GM23338 (cell line): Measurements from ENCODE around the gene KNTC1. TPM values are rescaled to one million over a fixed set of nuclear protein-coding genes. Genes with fewer than 3 reads are reported as not detected.

Experiments
- ATAC-seq: fragments of 200-7000 bp; cut with Tn5 transposase; 3 replicates; pipeline ENCODE4 v1.9.1; 2020
- DNase-seq: peaks from one replicate; pipeline ENCODE4 v3.0.0-alpha.2; 2015; ENCODE audit warnings: low spot score
- H2AFZ ChIP-seq: fragments of 200-600 bp; sonication (generic); 2 replicates; pipeline ENCODE4 v1.8.0; 2016; ENCODE audit warnings: antibody characterized with exemption, mild to moderate bottlenecking, moderate library complexity
- H3F3A ChIP-seq: fragments of 200-600 bp; sonication (generic); replicated peaks from 2 replicates; pipeline ENCODE4 v1.8.0; 2017; ENCODE audit warnings: antibody characterized with exemption, mixed run types, low read depth
- H3K27ac ChIP-seq: fragments of 200-600 bp; sonication (generic); 2 replicates; pipeline ENCODE4 v1.6.1; 2016; ENCODE audit warnings: low read depth
- H3K27me3 ChIP-seq: fragments of 200-600 bp; sonication (generic); 2 replicates; pipeline ENCODE4 v1.8.0; 2016; ENCODE audit warnings: mild to moderate bottlenecking, mixed run types, moderate library complexity; ENCODE audit not compliant: insufficient read depth
- H3K36me3 ChIP-seq: fragments of 200-600 bp; sonication (generic); 2 replicates; pipeline ENCODE4 v1.8.0; 2016; ENCODE audit warnings: mild to moderate bottlenecking; ENCODE audit not compliant: insufficient read depth
- H3K4me1 ChIP-seq: fragments of 200-600 bp; sonication (generic); 2 replicates; pipeline ENCODE4 v1.8.0; 2016; ENCODE audit warnings: mild to moderate bottlenecking, moderate library complexity; ENCODE audit not compliant: insufficient read depth
- H3K4me2 ChIP-seq: fragments of 200-600 bp; sonication (generic); 2 replicates; pipeline ENCODE4 v1.7.1; 2017; ENCODE audit warnings: mixed run types
- H3K4me3 ChIP-seq: fragments of 200-600 bp; sonication (generic); 2 replicates; pipeline ENCODE4 v1.6.1; 2016; ENCODE audit warnings: mixed run types
- H3K79me2 ChIP-seq: fragments of 200-600 bp; sonication (generic); replicated peaks from 2 replicates; pipeline ENCODE4 v1.8.0; 2017; ENCODE audit warnings: mild to moderate bottlenecking; ENCODE audit not compliant: insufficient read depth
- H3K9me2 ChIP-seq: fragments of 200-600 bp; sonication (generic); 2 replicates; pipeline ENCODE4 v1.8.0; 2017; ENCODE audit not compliant: insufficient read depth
- H4K20me1 ChIP-seq: fragments of 200-600 bp; sonication (generic); replicated peaks from 2 replicates; pipeline ENCODE4 v1.8.0; 2017; ENCODE audit warnings: mild to moderate bottlenecking; ENCODE audit not compliant: insufficient read depth
- H3K27ac Mint-ChIP-seq: 2 replicates; pipeline ENCODE4 v1.8.0; 2020; ENCODE audit warnings: inconsistent platforms, mild to moderate bottlenecking, moderate library complexity, mixed read lengths
- H3K27me3 Mint-ChIP-seq: 3 replicates; pipeline ENCODE4 v1.8.0; 2022; ENCODE audit warnings: low read depth, mild to moderate bottlenecking, moderate library complexity, mixed read lengths, inconsistent platforms; ENCODE audit not compliant: insufficient read depth, poor library complexity
- H3K36me3 Mint-ChIP-seq: 3 replicates; pipeline ENCODE4 v1.8.0; 2021; ENCODE audit warnings: low read depth, mild to moderate bottlenecking, inconsistent platforms, moderate library complexity, mixed read lengths
- H3K4me1 Mint-ChIP-seq: 3 replicates; pipeline ENCODE4 v1.8.0; 2020; ENCODE audit warnings: mild to moderate bottlenecking, inconsistent platforms, mixed read lengths
- H3K4me3 Mint-ChIP-seq: 3 replicates; pipeline ENCODE4 v1.8.0; 2021; ENCODE audit warnings: moderate library complexity, mild to moderate bottlenecking, inconsistent platforms, mixed read lengths
- H3K9me3 Mint-ChIP-seq: 3 replicates; pipeline ENCODE4 v1.8.0; 2020; ENCODE audit warnings: moderate library complexity, mild to moderate bottlenecking, inconsistent platforms, mixed read lengths
- CREB1 ChIP-seq: fragments of 250-450 bp; sonication (Bioruptor Pico); IDR thresholded peaks from 2 replicates; pipeline ENCODE4 v1.5.0; 2020; ENCODE audit warnings: low read depth, mild to moderate bottlenecking, moderate library complexity
- CTCF ChIP-seq, 2 experiments: fragments of 200-600 bp in 1 of 2; sonication (generic) in 1 of 2; conservative IDR thresholded peaks; 2 replicates each; pipeline versions ENCODE4 v1.5.1 to v1.6.1; 2016 to 2017; ENCODE audit warnings: antibody characterized with exemption in 2 of 2, low read depth in 2 of 2, mild to moderate bottlenecking in 2 of 2, moderate library complexity in 1 of 2
- ETS1 ChIP-seq: IDR thresholded peaks from 2 replicates; pipeline ENCODE4 v1.6.1; 2016; ENCODE audit warnings: antibody characterized with exemption
- EZH2 ChIP-seq: fragments of 200-600 bp; sonication (generic); IDR thresholded peaks from one replicate; pipeline ENCODE4 v1.8.0; 2017; ENCODE audit warnings: antibody characterized with exemption, mild to moderate bottlenecking, low read depth; ENCODE audit not compliant: unreplicated experiment
- EZH2phosphoT487 ChIP-seq: fragments of 200-600 bp; sonication (generic); IDR thresholded peaks from one replicate; pipeline ENCODE4 v1.8.1; 2018; ENCODE audit warnings: antibody characterized with exemption; ENCODE audit not compliant: unreplicated experiment
- JUNB ChIP-seq: IDR thresholded peaks from one replicate; pipeline ENCODE4 v1.6.1; 2016; ENCODE audit warnings: antibody characterized with exemption; ENCODE audit not compliant: unreplicated experiment
- NANOG ChIP-seq: IDR thresholded peaks from 2 replicates; pipeline ENCODE4 v1.6.1; 2016; ENCODE audit warnings: antibody characterized with exemption, borderline replicate concordance
- POLR2AphosphoS5 ChIP-seq: IDR thresholded peaks from 2 replicates; pipeline ENCODE4 v1.6.1; 2016; ENCODE audit warnings: antibody characterized with exemption, low read depth
- REST ChIP-seq: IDR thresholded peaks from one replicate; pipeline ENCODE4 v1.6.1; 2018; ENCODE audit warnings: antibody characterized with exemption; ENCODE audit not compliant: unreplicated experiment
- STAT1 ChIP-seq: IDR thresholded peaks from one replicate; pipeline ENCODE4 v1.6.1; 2016; ENCODE audit warnings: antibody characterized with exemption; ENCODE audit not compliant: unreplicated experiment
- ZNF114 ChIP-seq: fragments of 250-450 bp; sonication (Bioruptor Pico); IDR thresholded peaks from 2 replicates; pipeline ENCODE4 v1.5.0; 2020; ENCODE audit warnings: mild to moderate bottlenecking, moderate library complexity
- ZNF331 ChIP-seq: fragments of 250-450 bp; sonication (Bioruptor Pico); IDR thresholded peaks from 2 replicates; pipeline ENCODE4 v1.5.0; 2020; ENCODE audit warnings: low read depth, mild to moderate bottlenecking, moderate library complexity
- ZNF462 ChIP-seq: fragments of 250-450 bp; sonication (Bioruptor Pico); IDR thresholded peaks from 2 replicates; pipeline ENCODE4 v1.5.0; 2020; ENCODE audit warnings: mild to moderate bottlenecking, moderate library complexity
- polyA plus RNA-seq: library from polyadenylated mRNA; unstranded; fragments of >200 nt; fragmentation: Nextera tagmentation; extraction: Ambion mirVana; gene quantifications from 2 replicates; pipeline ENCODE4 v1.2.1, GENCODE V29; 2016
- total RNA-seq: library from RNA; depleted of rRNA; stranded (reverse); fragments of >200 nt; shearing (Covaris generic); gene quantifications from 2 replicates; pipeline ENCODE4 v1.2.3, GENCODE V29; 2014

KNTC1 gene
- total and polyA plus RNA-seq, 2 experiments from 2014 or later, result 55.2 to 98.0 TPM

GRCh38 chr12:122544537-122544936, 17.5 kb downstream of the KNTC1 start:
- Histone ChIP-seq H3K4me2 (no peak overlapping the region), H4K20me1 (peaks cover 4% of the 10 kb centered on the region), H3K27ac (no peak overlapping the region), H2AFZ (no peak overlapping the region), H3K9me2 (no peaks in the 10 kb centered on the region), H3K36me3 (peaks cover 46% of the 10 kb centered on the region), H3K4me1 (no peaks in the 10 kb centered on the region), H3F3A (no peaks in the 10 kb centered on the region), H3K4me3 (no peak overlapping the region), H3K79me2 (no peaks in the 10 kb centered on the region), H3K27me3 (no peaks in the 10 kb centered on the region)
- H3K27me3 Mint-ChIP-seq, result no peaks in the 10 kb centered on the region
- no peak overlapping the region for H3K27ac Mint-ChIP-seq
- no peaks in the 10 kb centered on the region for H3K4me1 Mint-ChIP-seq
- ATAC-seq (no peak), DNase-seq (no peak)
- TF ChIP-seq POLR2AphosphoS5, result no peak
- no peak for TF ChIP-seq JUNB
- TF ChIP-seq ZNF331, result no peak
- TF ChIP-seq EZH2phosphoT487, result no peak
- TF ChIP-seq ETS1, result no peak
- no peak for TF ChIP-seq EZH2
- TF ChIP-seq CREB1 (CRISPR knock-in tag), result no peak
- TF ChIP-seq NANOG, result no peak
- TF ChIP-seq ZNF114 (CRISPR knock-in tag), result no peak
- no peak for TF ChIP-seq ZNF462
- no peak for TF ChIP-seq CTCF (conservative IDR thresholded peaks at IDR 0.05; ENCODE audit: low read depth in 2 of 2)
- TF ChIP-seq REST, result no peak
- TF ChIP-seq STAT1, result no peak
- no peaks in the 10 kb centered on the region for H3K9me3 Mint-ChIP-seq
- no peak overlapping the region for H3K4me3 Mint-ChIP-seq
- peaks cover 54% of the 10 kb centered on the region for H3K36me3 Mint-ChIP-seq
